HG03108 (cell line): ENCODE data around the gene CAMSAP1.

ENCODE experiments used
- ATAC-seq: cut with Tn5 transposase; IDR thresholded peaks from one replicate; pipeline ENCODE4 v1.9.1; 2021; ENCODE audit warnings: moderate library complexity; ENCODE audit not compliant: unreplicated experiment

CAMSAP1 gene

DNA sequence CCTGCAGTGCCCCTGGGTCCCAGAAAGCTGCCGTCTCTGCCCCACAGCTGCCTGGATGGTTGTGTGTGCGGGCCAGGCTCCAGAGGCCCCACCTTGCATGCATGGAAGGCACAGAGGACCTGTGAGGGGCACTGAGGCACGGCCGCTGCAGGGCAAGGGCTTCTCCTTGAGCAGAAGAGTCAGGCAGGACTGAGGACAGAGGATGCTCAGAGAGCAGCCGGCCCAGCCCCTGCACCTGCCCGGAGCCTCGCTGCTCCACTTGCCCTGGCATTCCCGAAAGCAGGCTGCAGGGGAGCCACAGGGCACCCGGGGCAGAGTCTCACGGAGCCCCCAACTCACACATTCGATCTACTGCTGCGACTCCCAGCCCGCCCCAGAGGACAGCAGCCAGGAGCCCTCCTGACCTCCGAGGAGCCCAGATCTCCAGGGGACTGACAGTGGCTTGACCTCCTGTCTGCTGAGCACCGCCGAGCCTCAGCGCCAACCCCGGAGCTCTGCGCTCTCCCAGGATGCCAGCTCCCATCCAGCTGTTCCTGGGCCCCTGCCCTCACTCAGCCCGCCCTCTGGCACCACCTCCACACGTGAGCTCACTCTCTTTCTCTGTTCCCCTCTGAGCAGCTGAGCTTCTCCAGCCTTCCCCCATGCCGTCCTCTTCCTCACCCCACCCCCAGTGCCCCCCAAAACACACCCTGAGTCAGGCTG lies 110.4 kb downstream of the CAMSAP1 start:
- ATAC-seq = no peak

DNA sequence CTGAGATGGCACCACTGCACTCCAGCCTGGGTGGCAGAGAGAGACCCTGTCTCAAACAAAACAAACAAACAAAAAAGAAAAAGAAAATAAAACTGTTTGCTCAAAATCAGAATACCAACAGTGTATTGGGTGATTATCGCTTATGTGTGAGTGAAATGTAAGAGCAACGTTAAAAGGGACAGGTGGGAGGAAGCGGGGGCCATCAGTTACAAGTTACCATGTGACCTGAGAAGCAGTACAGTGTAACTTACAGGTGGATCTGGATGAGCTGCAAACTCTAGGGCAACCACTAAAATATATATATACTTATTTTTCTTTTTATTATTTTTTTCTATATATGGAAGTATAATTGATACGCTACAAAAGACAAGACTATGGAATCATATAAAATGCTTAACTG lies 112.0 kb downstream of the CAMSAP1 start:
- ATAC-seq = no peak

DNA sequence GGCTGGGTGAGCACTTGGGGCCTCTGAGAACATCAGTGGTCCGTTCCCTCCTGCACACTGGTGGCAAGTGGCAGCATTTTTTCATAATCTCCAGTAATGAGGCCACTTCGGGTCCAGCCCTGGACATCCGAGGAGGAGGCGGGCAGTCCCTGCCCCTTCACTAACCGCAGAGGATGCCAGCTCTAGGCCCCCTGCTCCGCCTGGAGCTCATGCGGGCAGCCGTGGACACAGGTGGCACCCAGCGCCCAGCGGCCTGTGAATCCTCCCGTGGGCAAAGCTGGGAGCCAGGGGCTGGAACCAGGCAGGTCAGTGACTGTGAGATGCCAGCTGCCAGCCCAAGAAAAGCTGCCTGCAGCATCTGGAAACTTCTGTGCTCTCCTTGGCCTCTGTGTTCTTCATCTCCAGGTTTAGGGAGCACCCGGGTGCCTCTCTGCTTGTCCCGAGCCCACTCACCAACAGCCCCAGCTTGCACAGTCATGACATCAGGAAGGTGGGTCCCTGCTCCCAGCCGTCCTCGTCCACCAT lies 112.9 kb downstream of the CAMSAP1 start:
- ATAC-seq = no peak

DNA sequence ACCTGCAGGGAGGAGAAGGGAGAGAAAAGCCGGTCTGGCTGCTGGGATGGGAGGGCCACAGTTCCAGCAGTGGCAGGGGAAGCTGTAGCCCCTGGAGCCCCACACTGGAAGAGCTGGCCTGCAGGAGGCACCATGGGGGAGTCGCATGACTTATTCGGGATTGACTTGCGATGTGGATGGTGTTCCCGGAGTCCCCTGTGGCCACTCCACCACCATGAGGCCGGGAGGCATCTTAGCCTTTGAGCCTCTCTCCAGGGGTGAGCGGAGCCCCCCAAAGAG lies 113.3 kb downstream of the CAMSAP1 start:
- ATAC-seq = no peak

DNA sequence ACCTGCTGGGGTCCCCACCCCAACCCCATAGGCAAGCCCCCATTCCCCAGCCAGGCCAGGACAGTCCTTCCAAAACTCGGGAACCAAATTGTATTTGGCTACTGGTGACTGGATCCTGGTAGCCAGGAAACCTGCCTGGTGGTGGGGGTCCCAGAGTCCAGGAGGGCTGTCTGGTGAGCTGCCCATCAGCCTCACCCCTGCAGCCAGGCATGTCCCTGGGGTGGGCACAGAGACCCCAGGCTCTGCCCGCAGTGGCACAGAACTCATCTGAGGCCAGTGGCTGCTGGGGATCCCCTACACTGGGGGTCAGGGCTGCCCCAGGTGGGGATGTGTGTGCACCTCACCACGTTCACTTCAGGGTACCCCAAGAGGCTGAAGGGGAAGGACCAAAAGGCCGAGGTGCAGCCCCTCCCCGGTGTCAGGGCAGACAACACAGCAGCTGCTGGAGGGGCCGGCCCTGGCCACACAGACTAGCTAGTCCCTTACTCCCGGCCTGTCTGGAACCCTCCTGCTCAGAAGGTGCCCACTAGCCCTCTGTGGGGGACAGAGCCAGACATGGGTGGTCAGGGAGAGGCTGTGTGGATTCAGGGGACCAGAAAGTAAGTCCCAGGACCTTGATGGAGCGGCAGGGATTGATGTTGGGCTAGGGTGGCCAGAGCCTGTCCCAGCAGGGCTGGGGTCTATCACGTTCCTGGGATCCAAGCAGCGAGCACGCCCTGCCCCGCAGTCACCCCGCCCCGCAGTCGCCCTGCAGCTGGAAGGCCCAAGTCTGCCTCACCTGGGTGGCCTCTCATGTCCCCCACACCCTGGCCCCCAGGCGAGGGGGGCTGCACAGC lies 113.9 kb downstream of the CAMSAP1 start:
- ATAC-seq = no peak

DNA sequence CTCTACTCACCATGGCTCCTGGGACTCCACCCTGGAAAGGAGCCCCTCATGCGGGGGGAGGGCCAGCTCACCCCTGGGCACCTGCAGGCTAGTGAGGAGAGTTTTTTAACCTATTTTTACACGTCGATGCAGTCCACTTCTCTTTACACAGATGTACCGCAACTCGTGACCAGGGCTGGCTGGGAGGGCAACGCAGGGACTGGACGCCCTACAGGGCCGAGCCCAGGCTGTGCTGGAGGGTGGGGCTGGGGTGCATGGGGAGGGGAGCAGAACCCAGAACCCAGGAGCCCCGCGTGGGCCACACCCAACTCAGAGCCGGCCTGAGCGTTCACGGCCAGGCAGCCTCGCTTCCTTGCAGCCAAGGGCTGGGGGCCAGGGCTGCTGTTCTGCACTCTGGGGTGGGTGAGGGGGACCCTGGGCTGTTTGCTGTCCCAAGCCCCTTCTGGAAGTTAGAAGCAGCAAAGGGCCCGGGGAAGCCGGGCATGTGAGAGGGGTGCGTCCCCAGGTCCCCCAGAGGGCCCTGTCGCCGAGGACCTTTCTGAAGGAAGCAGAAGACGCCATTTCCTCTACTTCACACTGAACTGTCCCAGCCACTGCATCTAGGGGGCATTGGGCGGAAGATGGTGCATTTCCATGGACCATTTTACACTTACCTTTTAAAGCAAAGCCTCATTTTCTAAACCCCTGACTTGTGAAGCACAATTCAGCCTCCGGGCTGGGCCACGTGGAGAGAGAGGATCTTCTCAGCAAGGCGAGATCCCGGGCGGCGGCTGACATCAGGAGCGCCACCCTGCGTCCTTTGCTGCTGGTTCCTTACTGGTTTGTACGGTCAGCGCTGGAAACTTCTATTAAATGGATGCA lies 114.8 kb downstream of the CAMSAP1 start:
- no peak for ATAC-seq

DNA sequence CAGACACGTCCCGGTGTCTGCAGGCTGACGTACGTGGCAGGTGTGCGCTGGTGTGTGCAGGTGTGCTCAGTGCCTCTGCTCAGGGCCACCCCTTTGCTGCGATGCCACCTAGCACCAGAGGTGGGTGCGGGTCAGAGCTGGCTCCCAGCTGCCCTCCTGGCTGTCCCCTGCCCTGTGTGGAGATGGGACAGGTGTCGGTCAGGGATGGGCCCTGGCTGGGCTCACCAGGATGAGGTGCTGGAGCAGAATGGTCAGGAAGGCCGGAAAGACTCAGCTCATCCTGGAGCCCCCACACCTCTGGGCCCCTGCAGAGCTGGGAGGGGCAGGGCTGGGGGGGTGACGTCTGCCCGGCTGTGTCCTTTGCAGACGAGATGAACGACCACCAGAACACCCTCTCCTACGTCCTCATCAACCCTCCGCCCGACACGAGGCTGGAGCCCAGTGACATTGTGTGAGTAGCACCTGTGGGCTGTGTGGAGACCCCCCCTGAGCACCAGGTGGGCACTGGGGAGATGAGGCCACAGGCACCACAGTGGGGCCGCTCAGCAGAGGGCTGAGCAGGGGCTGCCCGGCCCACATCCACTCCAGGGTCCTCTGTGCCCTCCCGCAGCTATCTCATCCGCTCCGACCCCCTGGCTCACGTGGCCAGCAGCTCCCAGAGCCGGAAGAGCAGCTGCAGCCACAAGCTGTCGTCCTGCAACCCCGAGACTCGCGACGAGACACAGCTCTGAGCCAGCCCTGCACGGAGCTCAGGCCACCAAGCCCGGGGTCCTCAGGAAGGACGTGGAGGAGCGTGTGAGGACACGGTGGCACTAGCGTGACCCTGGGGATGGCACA lies 115.7 kb downstream of the CAMSAP1 start:
- ATAC-seq = no peak

DNA sequence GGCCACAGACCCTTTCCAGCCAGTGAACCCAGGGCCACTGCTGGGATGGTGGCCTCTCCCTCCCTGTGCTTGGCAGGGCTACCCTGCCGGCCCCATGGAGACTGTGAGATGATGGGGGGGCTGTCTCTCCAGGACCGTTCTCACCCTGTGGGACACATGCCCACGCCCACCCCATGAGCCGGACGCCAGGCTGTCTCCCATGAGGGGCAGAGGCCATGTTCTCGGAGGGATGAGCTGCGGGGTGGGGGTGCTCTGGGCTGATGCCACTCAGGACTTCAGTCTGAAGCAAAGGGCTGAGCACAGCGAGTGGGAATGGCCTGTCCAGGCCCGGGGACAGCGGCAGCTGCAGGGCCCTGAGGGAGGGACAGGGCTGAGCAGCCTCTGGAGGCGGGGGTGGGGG lies 116.5 kb downstream of the CAMSAP1 start:
- no peak for ATAC-seq

DNA sequence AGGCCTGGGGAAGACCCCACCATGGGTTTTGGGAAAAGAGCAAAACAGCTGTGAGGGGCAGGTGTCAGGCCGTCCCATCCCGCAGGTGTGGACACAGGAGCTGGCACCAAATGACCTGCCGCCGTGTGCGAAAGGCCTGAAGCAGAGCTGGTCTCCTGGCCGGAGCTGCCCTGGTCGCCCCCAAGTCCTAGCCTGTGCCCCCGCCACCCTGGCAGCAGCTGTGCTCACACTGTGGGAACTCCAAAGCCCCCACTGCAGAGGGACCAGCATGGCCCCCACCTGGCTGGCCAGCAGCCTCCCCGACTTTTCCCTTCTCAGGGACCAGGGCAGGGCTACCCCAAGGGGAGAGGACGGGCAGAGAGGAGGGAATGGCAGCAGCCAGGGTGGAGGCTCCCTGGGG lies 117.0 kb downstream of the CAMSAP1 start:
- ATAC-seq = no peak

DNA sequence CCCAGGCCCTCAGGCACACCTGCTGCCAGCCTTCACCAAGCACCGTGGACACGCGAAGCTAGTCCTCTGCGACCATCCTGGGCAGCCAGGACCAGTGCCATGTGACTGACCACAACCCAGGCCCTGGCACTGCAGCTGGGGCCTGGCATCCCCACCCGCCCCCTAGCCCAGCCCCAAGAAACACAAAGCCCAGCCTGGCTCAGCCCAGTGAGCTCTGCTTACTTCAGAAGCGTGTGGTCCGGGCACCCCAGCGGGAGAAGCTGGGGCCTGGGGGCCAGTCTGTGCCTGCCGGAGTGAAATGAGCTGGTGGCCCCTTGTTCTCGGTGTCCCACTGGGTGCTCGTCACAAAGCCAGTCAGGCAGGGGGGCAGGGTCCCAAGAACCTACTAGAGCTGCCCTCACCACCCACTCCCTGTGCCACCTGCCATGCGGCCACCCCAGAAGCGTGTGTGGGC lies 117.5 kb downstream of the CAMSAP1 start:
- ATAC-seq = no peak

DNA sequence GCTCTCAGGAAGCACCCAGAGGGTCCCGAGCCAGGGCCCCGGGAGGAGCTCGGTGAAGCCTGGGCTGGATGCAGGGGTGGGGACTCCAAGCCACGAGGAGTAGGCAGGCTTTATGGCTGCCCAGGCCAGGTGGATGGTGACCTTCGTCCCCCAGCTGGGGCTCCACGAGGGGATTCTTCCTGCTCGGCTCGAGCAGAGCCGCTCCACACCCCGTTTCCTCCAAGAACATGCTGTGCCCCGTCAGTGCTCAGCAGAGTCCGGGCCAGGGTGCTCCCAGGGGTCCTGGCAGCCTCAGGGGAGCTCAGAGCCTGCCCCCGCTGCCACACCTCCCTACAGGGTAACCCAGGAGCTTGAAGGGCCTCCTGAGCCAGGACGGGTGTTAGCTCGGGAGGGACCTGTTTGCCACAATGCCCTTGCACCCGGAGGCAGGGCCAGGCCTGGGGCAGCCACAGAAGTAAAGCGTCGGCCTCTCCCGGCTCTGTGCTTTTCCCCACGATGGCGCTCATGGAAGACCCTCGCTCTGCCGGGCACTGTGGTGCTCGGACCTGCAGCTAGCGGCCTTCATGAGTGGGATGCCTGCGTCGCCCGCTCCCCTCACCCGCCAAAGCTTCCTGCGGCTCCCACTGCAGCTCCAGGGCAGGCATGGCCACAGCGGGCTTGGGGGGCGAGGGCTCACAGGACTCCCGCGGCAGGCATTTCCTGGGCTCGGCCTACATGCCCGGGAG lies 118.6 kb downstream of the CAMSAP1 start:
- ATAC-seq = no peak

DNA sequence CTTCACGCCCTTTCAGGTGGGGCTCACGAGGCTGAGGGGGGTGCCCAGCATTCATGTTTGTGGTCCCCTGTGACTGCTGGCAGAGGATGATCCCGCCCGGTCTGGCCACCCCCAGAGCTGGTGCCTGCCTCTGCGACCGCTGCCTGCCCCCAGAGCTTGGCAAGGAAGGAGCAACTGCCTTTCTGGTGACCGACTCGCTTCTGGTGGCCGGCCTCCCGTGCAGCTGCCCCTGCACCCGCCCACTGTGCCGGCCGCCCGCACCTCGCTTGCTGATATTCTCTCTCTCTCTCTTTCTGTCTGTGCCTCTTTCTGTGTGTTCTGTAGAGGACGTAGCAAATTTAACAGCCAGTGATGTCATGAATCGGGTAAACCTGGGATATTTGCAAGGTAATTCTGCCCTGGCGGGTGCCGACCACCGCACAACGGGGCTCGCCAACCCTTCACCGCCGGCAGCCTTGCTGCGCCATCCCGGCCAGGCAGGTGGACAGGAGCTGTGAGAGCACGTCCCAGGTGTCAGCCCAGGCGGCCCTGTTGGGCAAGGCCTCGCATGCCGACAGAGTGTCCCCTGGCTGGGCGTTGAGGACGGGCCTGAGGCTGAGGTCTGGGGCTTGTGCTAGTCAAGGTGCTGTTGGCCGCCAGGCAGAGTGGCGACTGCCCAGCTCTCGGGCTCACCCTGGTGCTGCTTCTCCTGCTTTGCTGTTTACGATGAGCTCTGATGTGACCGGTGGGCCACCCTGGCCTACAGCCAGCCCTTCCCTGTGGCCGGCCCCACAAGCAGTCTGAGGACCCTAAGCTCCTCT lies 119.4 kb downstream of the CAMSAP1 start:
- ATAC-seq = no peak

DNA sequence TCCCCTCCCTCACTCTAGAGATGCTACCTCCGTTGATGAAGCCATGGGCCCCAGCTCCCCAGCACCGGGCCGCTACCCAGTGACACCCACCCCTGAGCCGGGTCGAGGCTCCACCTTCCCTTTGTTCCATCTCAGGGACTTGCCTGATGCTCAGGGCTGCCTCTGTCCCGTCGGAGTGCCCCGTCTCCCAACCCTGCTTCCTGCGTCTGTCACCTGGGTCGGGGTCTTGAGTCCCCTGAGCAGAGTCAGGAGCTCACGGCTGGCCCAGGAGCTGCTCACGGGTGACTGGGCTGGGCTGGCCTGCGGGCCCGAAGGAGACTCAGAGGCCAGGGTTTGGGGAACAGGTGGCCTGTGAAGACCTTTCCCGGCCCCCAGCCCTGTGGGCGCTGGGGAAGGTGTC lies 120.0 kb downstream of the CAMSAP1 start:
- no peak for ATAC-seq

DNA sequence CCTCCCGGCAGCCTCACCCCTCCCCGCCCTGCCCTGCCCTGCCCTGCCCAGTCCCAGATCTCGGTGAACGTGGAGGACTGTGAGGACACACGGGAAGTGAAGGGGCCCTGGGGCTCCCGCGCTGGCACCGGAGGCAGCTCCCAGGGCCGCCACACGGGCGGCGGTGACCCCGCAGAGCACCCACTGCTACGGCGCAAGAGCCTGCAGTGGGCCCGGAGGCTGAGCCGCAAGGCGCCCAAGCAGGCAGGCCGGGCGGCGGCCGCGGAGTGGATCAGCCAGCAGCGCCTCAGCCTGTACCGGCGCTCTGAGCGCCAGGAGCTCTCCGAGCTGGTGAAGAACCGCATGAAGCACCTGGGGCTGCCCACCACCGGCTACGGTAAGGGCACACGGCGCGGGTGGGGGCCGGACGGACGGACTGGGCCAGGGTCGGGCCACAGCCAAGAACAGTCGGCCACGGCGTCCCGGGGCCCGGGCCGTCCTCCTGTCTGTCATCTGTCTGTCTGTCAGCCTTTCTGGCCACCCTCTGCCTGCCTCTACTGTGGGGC lies 121.1 kb downstream of the CAMSAP1 start:
- ATAC-seq = no peak

DNA sequence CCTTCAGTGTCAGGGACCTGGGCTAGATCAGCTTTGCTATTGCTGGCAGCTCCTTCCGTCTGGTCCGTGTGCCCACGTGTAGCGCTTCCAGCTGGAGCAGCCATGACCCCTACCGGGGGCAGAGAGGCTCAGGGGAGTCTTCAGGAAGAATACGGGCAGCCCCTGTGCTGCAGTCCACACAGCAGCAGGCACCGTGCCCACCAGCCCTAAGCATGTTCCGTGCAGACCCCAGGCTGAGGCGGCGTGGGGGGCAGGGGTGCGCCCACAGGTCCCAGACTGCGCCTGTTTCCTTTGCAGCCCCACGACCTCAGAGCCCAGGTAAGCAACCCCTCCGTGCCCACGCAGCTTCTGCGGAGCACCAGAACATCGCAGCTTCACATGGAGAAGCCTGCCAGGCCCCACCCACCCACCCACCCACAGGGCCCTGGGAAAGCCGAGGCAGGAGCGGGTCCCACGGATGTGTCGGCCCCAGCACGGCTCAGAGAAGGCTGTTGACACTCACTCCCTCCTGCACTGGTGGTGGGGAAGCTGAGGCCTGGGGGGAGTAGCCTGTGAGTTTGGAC lies 122.3 kb downstream of the CAMSAP1 start:
- no peak for ATAC-seq

DNA sequence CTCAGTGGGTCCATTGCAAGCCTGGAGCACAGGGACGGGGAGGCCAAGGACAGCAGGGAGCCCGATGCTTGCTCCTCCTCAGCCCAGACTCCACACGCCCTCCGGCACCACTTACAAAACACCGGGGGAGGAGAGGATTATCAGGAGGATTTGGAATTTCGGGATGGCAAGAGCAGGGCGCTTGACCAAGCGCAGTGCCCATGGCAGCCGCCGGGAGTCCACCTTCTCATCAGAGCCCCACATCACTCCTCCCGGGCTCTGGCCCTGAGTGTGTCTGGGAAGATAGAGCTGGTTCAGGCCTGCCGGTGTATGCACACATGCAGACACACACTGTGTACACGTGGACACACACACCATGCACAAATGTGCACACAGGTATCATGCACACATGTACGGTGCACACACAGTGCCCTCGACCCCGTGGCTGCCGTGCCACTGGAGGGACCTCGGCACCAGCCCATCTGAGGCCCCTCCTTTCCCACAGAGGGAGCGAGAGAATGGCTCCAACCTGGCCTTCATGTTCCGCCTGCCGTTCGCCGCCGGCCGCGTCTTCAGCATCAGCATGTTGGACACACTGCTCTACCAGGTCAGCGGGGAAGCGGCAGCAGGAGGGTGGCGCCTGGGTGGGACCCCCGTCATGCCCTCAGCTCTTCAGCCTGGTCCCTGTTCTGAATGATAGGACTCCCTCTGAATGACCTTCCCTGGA lies 123.7 kb downstream of the CAMSAP1 start:
- ATAC-seq = no peak

DNA sequence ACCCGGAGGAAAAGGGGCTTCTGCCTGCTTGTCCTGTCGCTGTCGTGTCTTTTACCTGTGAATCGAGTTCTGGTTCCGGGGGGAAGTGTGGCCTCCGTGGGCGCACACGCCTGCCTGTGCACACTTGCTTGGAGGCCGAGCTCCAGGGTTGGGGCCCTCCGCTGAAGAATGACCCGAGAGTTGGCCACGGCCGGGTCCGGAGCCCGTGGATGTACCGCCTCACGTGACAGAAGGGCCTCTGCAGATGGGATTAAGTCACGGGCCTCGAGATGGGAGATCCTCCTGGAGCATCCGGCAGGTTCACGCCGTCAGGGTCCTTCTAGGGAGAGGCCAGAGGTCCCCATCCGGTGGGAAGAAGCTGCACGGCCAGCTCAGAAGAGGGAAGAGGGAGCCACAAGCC lies 124.4 kb downstream of the CAMSAP1 start:
- ATAC-seq = no peak

DNA sequence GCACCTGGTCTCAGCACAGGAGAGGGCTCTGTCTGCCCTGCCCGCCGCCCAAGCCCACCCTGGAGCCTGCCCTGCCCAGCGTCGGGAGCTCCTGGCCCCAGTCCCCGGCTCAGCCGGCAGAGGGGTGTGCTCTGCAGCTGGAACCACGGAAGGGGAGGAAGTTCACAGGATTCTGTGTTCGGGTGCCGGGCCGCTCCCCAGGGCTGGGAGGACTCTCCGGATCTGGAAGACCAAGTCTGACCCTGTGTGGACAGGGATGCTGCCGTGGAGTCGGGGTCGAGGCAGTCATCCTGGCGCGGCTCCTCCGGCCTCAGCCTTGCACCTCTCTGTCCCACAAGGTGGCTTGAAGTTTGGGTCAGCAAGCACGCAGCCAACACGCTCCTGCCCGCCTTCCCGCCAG lies 126.7 kb downstream of the CAMSAP1 start:
- no peak for ATAC-seq
